ENCODE measurements around the gene SMYD3.

The SMYD3 gene

DNA sequence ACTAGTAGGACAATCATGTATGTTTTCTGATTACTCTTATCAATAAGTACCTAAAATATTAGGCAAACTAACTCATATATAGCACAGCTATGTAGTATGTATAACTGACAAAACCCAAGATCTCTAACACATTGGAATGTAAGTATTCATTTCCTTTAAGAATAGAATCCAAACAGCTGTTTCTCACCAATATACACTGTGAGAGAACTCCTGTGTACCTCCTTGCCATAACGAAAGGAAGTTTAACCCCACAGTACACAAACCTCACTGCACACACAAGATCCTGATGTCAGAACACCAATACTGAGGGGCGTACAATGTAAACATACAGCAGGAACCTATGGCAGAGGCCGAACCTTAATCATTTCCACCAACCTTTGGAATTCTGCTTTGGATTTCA, 113.0 kb downstream of the SMYD3 start:
- Histone ChIP-seq H3K4me3 (ENCODE audit: low read length) (no peak overlapping the region), H4K20me1 (ENCODE audit: control insufficient read depth, insufficient read depth, low read depth, low read length) (no peaks in the 10 kb centered on the region), H3K79me2 (ENCODE audit: control insufficient read depth, low read length) (no peaks in the 10 kb centered on the region), H3K9me2 (replicated peaks; ENCODE audit: control insufficient read depth, low read length) (no peaks in the 10 kb centered on the region), H3K36me3 (ENCODE audit: control insufficient read depth, low read length) (no peaks in the 10 kb centered on the region), H3K27ac (ENCODE audit: low read depth, low read length) (no peak overlapping the region), H3K4me1 (ENCODE audit: control insufficient read depth, low read length) (no peaks in the 10 kb centered on the region), H3K4me2 (ENCODE audit: low read length) (no peak overlapping the region), H3F3A (ENCODE audit: control insufficient read depth, insufficient read depth) (no peaks in the 10 kb centered on the region), H3K9me3 (ENCODE audit: control insufficient read depth, insufficient read depth, low read length) (peaks cover 12% of the 10 kb centered on the region), H3K27me3 (ENCODE audit: control insufficient read depth, low read length) (no peaks in the 10 kb centered on the region)
- TF ChIP-seq, protein P1, sequence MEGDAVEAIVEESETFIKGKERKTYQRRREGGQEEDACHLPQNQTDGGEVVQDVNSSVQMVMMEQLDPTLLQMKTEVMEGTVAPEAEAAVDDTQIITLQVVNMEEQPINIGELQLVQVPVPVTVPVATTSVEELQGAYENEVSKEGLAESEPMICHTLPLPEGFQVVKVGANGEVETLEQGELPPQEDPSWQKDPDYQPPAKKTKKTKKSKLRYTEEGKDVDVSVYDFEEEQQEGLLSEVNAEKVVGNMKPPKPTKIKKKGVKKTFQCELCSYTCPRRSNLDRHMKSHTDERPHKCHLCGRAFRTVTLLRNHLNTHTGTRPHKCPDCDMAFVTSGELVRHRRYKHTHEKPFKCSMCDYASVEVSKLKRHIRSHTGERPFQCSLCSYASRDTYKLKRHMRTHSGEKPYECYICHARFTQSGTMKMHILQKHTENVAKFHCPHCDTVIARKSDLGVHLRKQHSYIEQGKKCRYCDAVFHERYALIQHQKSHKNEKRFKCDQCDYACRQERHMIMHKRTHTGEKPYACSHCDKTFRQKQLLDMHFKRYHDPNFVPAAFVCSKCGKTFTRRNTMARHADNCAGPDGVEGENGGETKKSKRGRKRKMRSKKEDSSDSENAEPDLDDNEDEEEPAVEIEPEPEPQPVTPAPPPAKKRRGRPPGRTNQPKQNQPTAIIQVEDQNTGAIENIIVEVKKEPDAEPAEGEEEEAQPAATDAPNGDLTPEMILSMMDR (IDR thresholded peaks at IDR 0.05; ENCODE audit: low read depth, low read length, poor library complexity, severe bottlenecking) = no peak
- no peak for TF ChIP-seq EZH2phosphoT487 (IDR thresholded peaks at IDR 0.05; ENCODE audit: borderline replicate concordance, low read length)

DNA sequence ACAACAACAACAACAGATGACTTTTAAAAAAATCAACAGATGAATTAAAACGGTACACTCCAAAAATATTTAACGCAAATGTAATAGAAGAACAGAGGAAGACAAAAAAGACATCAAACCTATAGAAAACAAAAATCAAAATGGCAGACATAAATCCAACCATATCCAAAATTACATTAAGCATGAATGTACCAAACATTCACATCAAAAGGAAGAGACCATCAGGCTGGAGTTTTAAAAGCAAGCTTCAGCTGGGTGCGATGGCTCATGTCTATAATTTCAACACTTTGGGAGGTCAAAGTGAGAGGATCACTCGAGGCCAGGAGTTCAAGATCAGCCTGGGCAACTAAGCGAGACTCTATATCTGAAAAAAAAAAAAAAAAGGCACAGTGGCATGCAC, 116.2 kb downstream of the SMYD3 start:
- H3K4me1 ChIP-seq (ENCODE audit: control insufficient read depth, low read length) = no peaks in the 10 kb centered on the region
- no peaks in the 10 kb centered on the region for H3K79me2 ChIP-seq (ENCODE audit: control insufficient read depth, low read length)
- no peak overlapping the region for H3K4me2 ChIP-seq (ENCODE audit: low read length)
- no peaks in the 10 kb centered on the region for H3F3A ChIP-seq (ENCODE audit: control insufficient read depth, insufficient read depth)
- TF ChIP-seq, protein P1 (IDR thresholded peaks at IDR 0.05; ENCODE audit: low read depth, low read length, poor library complexity, severe bottlenecking) = no peak
- no peak for TF ChIP-seq EZH2phosphoT487 (IDR thresholded peaks at IDR 0.05; ENCODE audit: borderline replicate concordance, low read length)
- H3K27me3 ChIP-seq (ENCODE audit: control insufficient read depth, low read length) = no peaks in the 10 kb centered on the region
- H3K9me2 ChIP-seq (replicated peaks; ENCODE audit: control insufficient read depth, low read length) = no peaks in the 10 kb centered on the region
- no peak overlapping the region for H3K27ac ChIP-seq (ENCODE audit: low read depth, low read length)
- peaks cover 12% of the 10 kb centered on the region for H3K9me3 ChIP-seq (ENCODE audit: control insufficient read depth, insufficient read depth, low read length)
- no peak overlapping the region for H3K4me3 ChIP-seq (ENCODE audit: low read length)
- no peaks in the 10 kb centered on the region for H3K36me3 ChIP-seq (ENCODE audit: control insufficient read depth, low read length)
- no peaks in the 10 kb centered on the region for H4K20me1 ChIP-seq (ENCODE audit: control insufficient read depth, insufficient read depth, low read depth, low read length)

DNA sequence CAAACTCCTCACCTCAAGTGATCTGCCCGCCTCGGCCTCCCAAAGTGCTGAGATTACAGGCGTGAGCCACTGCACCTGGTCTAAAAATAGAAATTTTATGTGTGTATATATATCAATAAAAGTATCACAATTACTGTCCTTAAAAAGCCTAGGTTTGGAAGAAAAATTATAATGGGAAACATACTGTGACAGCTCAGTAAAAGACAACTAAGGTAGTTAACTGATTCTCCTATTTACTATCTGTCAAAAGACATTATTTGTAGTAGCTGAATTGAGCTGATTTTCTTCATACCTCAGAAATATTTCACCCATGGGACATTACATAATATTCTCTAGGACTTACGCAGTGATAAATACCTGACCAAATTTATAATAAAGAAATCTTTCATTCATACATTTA, 122.5 kb downstream of the SMYD3 start:
- Histone ChIP-seq H3K9me3 (ENCODE audit: control insufficient read depth, insufficient read depth, low read length) (no peaks in the 10 kb centered on the region), H3F3A (ENCODE audit: control insufficient read depth, insufficient read depth) (no peaks in the 10 kb centered on the region), H3K27me3 (ENCODE audit: control insufficient read depth, low read length) (no peaks in the 10 kb centered on the region), H3K4me1 (ENCODE audit: control insufficient read depth, low read length) (no peaks in the 10 kb centered on the region), H3K27ac (ENCODE audit: low read depth, low read length) (no peak overlapping the region), H3K36me3 (ENCODE audit: control insufficient read depth, low read length) (no peaks in the 10 kb centered on the region), H3K79me2 (ENCODE audit: control insufficient read depth, low read length) (peaks cover 8% of the 10 kb centered on the region; the same call in 1 of the 2 replicates), H3K4me2 (ENCODE audit: low read length) (no peak overlapping the region), H4K20me1 (ENCODE audit: control insufficient read depth, insufficient read depth, low read depth, low read length) (no peaks in the 10 kb centered on the region), H3K9me2 (replicated peaks; ENCODE audit: control insufficient read depth, low read length) (no peaks in the 10 kb centered on the region), H3K4me3 (ENCODE audit: low read length) (no peak overlapping the region)
- TF ChIP-seq, protein P1 (IDR thresholded peaks at IDR 0.05; ENCODE audit: low read depth, low read length, poor library complexity, severe bottlenecking) = no peak
- no peak for TF ChIP-seq EZH2phosphoT487 (IDR thresholded peaks at IDR 0.05; ENCODE audit: borderline replicate concordance, low read length)

DNA sequence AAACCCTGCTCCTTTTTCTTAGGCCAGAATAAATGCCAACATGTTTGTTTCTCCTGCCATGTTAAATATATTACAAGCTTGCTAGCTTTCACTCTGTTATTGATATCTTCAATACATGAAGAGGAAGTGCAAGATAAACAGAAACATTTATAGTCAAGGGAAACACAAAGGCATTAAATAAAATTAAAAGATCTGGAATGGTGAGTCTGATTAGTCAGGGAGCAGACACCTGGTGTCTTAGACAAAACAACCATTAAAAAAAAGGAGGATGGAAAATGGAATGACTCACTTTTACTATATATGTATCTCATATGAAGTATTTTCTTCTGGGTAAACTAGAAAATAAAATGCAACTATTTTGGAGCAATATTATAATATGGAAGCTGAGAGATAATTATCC, 123.3 kb downstream of the SMYD3 start:
- Histone ChIP-seq H3K4me1 (ENCODE audit: control insufficient read depth, low read length) (no peaks in the 10 kb centered on the region), H3K9me2 (replicated peaks; ENCODE audit: control insufficient read depth, low read length) (no peaks in the 10 kb centered on the region), H3K4me3 (ENCODE audit: low read length) (no peak overlapping the region), H3K27me3 (ENCODE audit: control insufficient read depth, low read length) (no peaks in the 10 kb centered on the region), H3F3A (ENCODE audit: control insufficient read depth, insufficient read depth) (no peaks in the 10 kb centered on the region), H3K79me2 (ENCODE audit: control insufficient read depth, low read length) (peaks cover 8% of the 10 kb centered on the region; the same call in 1 of the 2 replicates), H4K20me1 (ENCODE audit: control insufficient read depth, insufficient read depth, low read depth, low read length) (no peaks in the 10 kb centered on the region), H3K36me3 (ENCODE audit: control insufficient read depth, low read length) (no peaks in the 10 kb centered on the region), H3K4me2 (ENCODE audit: low read length) (no peak overlapping the region), H3K9me3 (ENCODE audit: control insufficient read depth, insufficient read depth, low read length) (no peaks in the 10 kb centered on the region), H3K27ac (ENCODE audit: low read depth, low read length) (no peak overlapping the region)
- no peak for TF ChIP-seq EZH2phosphoT487 (IDR thresholded peaks at IDR 0.05; ENCODE audit: borderline replicate concordance, low read length)
- TF ChIP-seq, protein P1 (IDR thresholded peaks at IDR 0.05; ENCODE audit: low read depth, low read length, poor library complexity, severe bottlenecking) = no peak

All from DOHH2 (cell line).